Fibroblast of villous mesenchyme (primary cell): ENCODE results near the gene RNF130. TPM values are rescaled to one million over a fixed set of nuclear protein-coding genes. Genes with fewer than 3 reads are reported as not detected.

Experiments used
- DNase-seq: peaks from one replicate; pipeline ENCODE4 v3.0.0-alpha.2; 2010; ENCODE audit warnings: low read depth
- H3K4me3 ChIP-seq: 2 replicates; pipeline ENCODE4 v1.5.1; 2011; ENCODE audit warnings: low read depth, mild to moderate bottlenecking, low read length
- CTCF ChIP-seq: IDR thresholded peaks from 2 replicates; pipeline ENCODE4 v1.5.1; 2012; ENCODE audit warnings: low read depth, mild to moderate bottlenecking, low read length; ENCODE audit not compliant: insufficient read depth
- total RNA-seq: library from RNA; depleted of rRNA; stranded (reverse); fragments of >200 nt; gene quantifications from 2 replicates; pipeline ENCODE4 v1.2.3, GENCODE V29; 2012

Gene RNF130
- total RNA-seq, 1 donor = 12.1 TPM

- H3K4me3 ChIP-seq = no peak overlapping the region
- TF ChIP-seq CTCF = no peak
- DNase-seq = no peak
Measured at GRCh38 chr5:180109920-180110319, 38.4 kb upstream of the RNF130 start.

- no peak for TF ChIP-seq CTCF
- no peak for DNase-seq
- no peak overlapping the region for H3K4me3 ChIP-seq
Measured at GRCh38 chr5:180107005-180107404, 35.4 kb upstream of the RNF130 start.

- TF ChIP-seq CTCF = no peak
- no peak overlapping the region for H3K4me3 ChIP-seq
- no peak for DNase-seq
Measured at GRCh38 chr5:180105827-180106312, 34.3 kb upstream of the RNF130 start.

GRCh38 chr5:180104168-180104530, 32.6 kb upstream of the RNF130 start:
- H3K4me3 ChIP-seq = no peak overlapping the region
- no peak for TF ChIP-seq CTCF
- DNase-seq = no peak

GRCh38 chr5:180103487-180104167, 32.1 kb upstream of the RNF130 start:
- H3K4me3 ChIP-seq = no peak overlapping the region
- TF ChIP-seq CTCF = no peak
- no peak for DNase-seq

GRCh38 chr5:180102636-180103035, 31.1 kb upstream of the RNF130 start:
- no peak for TF ChIP-seq CTCF
- no peak for DNase-seq
- H3K4me3 ChIP-seq = no peak overlapping the region
